OCI-LY3 (cell line): ENCODE measurements around the gene EVA1A.

ENCODE experiments used
- CTCF ChIP-seq: fragments of 200-600, 300-600 bp; sonication (generic); IDR thresholded peaks from 2 replicates; pipeline ENCODE4 v1.5.1; 2014; ENCODE audit warnings: antibody characterized with exemption, low read length, low read depth
- EZH2phosphoT487 ChIP-seq: fragments of 200-600 bp; shearing (Covaris generic); IDR thresholded peaks from 2 replicates; pipeline ENCODE4 v1.6.1; 2018; ENCODE audit warnings: antibody characterized with exemption, mixed run types, low read depth

DNA sequence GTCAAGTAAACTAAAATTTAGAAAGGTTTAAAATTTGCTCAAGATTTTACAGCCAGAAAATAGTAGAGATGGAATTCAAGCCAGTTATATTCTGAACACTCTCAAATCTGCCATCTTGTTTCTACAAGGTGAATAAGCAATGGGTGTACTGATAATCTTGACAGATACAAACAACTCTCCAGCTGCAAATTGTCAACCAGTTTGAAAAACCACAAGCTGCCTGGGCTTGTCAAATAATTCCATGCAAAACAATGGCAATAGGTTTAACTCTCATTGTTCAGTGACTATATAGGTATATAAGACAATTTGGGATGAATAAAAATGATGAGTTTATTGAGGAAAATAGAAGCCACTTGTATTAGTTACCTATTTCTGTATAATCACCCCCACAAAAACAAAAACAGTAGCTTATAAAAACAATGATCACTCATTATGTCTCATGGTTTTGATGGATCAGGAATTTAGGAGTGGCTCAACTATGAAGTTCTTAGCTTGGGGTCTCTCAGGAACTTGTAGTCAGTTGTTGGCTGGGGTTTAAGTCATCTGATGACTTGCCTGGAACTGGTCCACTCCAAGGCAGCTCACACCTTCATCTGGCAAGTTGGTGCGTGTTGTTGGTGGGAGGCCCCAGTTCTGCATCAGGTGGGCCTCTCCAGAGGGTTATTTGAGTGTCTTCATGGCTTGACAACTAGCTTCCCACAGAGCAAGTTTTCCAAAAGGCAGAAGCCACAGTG lies 12.6 kb upstream of the EVA1A start:
- TF ChIP-seq CTCF (no peak), EZH2phosphoT487 (no peak)
